GM23338 (cell line): ENCODE measurements around the gene FYB2. TPM values are rescaled to one million over a fixed set of nuclear protein-coding genes. Genes with fewer than 3 reads are reported as not detected.

Experiments
- ATAC-seq: fragments of 200-7000 bp; cut with Tn5 transposase; 3 replicates; pipeline ENCODE4 v1.9.1; 2020
- DNase-seq: peaks from one replicate; pipeline ENCODE4 v3.0.0-alpha.2; 2015; ENCODE audit warnings: low spot score
- H2AFZ ChIP-seq: fragments of 200-600 bp; sonication (generic); 2 replicates; pipeline ENCODE4 v1.8.0; 2016; ENCODE audit warnings: antibody characterized with exemption, mild to moderate bottlenecking, moderate library complexity
- H3F3A ChIP-seq: fragments of 200-600 bp; sonication (generic); replicated peaks from 2 replicates; pipeline ENCODE4 v1.8.0; 2017; ENCODE audit warnings: antibody characterized with exemption, mixed run types, low read depth
- H3K27ac ChIP-seq: fragments of 200-600 bp; sonication (generic); 2 replicates; pipeline ENCODE4 v1.6.1; 2016; ENCODE audit warnings: low read depth
- H3K27me3 ChIP-seq: fragments of 200-600 bp; sonication (generic); 2 replicates; pipeline ENCODE4 v1.8.0; 2016; ENCODE audit warnings: mild to moderate bottlenecking, mixed run types, moderate library complexity; ENCODE audit not compliant: insufficient read depth
- H3K36me3 ChIP-seq: fragments of 200-600 bp; sonication (generic); 2 replicates; pipeline ENCODE4 v1.8.0; 2016; ENCODE audit warnings: mild to moderate bottlenecking; ENCODE audit not compliant: insufficient read depth
- H3K4me1 ChIP-seq: fragments of 200-600 bp; sonication (generic); 2 replicates; pipeline ENCODE4 v1.8.0; 2016; ENCODE audit warnings: mild to moderate bottlenecking, moderate library complexity; ENCODE audit not compliant: insufficient read depth
- H3K4me2 ChIP-seq: fragments of 200-600 bp; sonication (generic); 2 replicates; pipeline ENCODE4 v1.7.1; 2017; ENCODE audit warnings: mixed run types
- H3K4me3 ChIP-seq: fragments of 200-600 bp; sonication (generic); 2 replicates; pipeline ENCODE4 v1.6.1; 2016; ENCODE audit warnings: mixed run types
- H3K79me2 ChIP-seq: fragments of 200-600 bp; sonication (generic); replicated peaks from 2 replicates; pipeline ENCODE4 v1.8.0; 2017; ENCODE audit warnings: mild to moderate bottlenecking; ENCODE audit not compliant: insufficient read depth
- H3K9me2 ChIP-seq: fragments of 200-600 bp; sonication (generic); 2 replicates; pipeline ENCODE4 v1.8.0; 2017; ENCODE audit not compliant: insufficient read depth
- H4K20me1 ChIP-seq: fragments of 200-600 bp; sonication (generic); replicated peaks from 2 replicates; pipeline ENCODE4 v1.8.0; 2017; ENCODE audit warnings: mild to moderate bottlenecking; ENCODE audit not compliant: insufficient read depth
- H3K27ac Mint-ChIP-seq: 2 replicates; pipeline ENCODE4 v1.8.0; 2020; ENCODE audit warnings: inconsistent platforms, mild to moderate bottlenecking, moderate library complexity, mixed read lengths
- H3K27me3 Mint-ChIP-seq: 3 replicates; pipeline ENCODE4 v1.8.0; 2022; ENCODE audit warnings: low read depth, mild to moderate bottlenecking, moderate library complexity, mixed read lengths, inconsistent platforms; ENCODE audit not compliant: insufficient read depth, poor library complexity
- H3K36me3 Mint-ChIP-seq: 3 replicates; pipeline ENCODE4 v1.8.0; 2021; ENCODE audit warnings: low read depth, mild to moderate bottlenecking, inconsistent platforms, moderate library complexity, mixed read lengths
- H3K4me1 Mint-ChIP-seq: 3 replicates; pipeline ENCODE4 v1.8.0; 2020; ENCODE audit warnings: mild to moderate bottlenecking, inconsistent platforms, mixed read lengths
- H3K4me3 Mint-ChIP-seq: 3 replicates; pipeline ENCODE4 v1.8.0; 2021; ENCODE audit warnings: moderate library complexity, mild to moderate bottlenecking, inconsistent platforms, mixed read lengths
- H3K9me3 Mint-ChIP-seq: 3 replicates; pipeline ENCODE4 v1.8.0; 2020; ENCODE audit warnings: moderate library complexity, mild to moderate bottlenecking, inconsistent platforms, mixed read lengths
- CREB1 ChIP-seq: fragments of 250-450 bp; sonication (Bioruptor Pico); IDR thresholded peaks from 2 replicates; pipeline ENCODE4 v1.5.0; 2020; ENCODE audit warnings: low read depth, mild to moderate bottlenecking, moderate library complexity
- CTCF ChIP-seq, 2 experiments: fragments of 200-600 bp in 1 of 2; sonication (generic) in 1 of 2; conservative IDR thresholded peaks; 2 replicates each; pipeline versions ENCODE4 v1.5.1 to v1.6.1; 2016 to 2017; ENCODE audit warnings: antibody characterized with exemption in 2 of 2, low read depth in 2 of 2, mild to moderate bottlenecking in 2 of 2, moderate library complexity in 1 of 2
- ETS1 ChIP-seq: IDR thresholded peaks from 2 replicates; pipeline ENCODE4 v1.6.1; 2016; ENCODE audit warnings: antibody characterized with exemption
- EZH2 ChIP-seq: fragments of 200-600 bp; sonication (generic); IDR thresholded peaks from one replicate; pipeline ENCODE4 v1.8.0; 2017; ENCODE audit warnings: antibody characterized with exemption, mild to moderate bottlenecking, low read depth; ENCODE audit not compliant: unreplicated experiment
- EZH2phosphoT487 ChIP-seq: fragments of 200-600 bp; sonication (generic); IDR thresholded peaks from one replicate; pipeline ENCODE4 v1.8.1; 2018; ENCODE audit warnings: antibody characterized with exemption; ENCODE audit not compliant: unreplicated experiment
- JUNB ChIP-seq: IDR thresholded peaks from one replicate; pipeline ENCODE4 v1.6.1; 2016; ENCODE audit warnings: antibody characterized with exemption; ENCODE audit not compliant: unreplicated experiment
- NANOG ChIP-seq: IDR thresholded peaks from 2 replicates; pipeline ENCODE4 v1.6.1; 2016; ENCODE audit warnings: antibody characterized with exemption, borderline replicate concordance
- POLR2AphosphoS5 ChIP-seq: IDR thresholded peaks from 2 replicates; pipeline ENCODE4 v1.6.1; 2016; ENCODE audit warnings: antibody characterized with exemption, low read depth
- REST ChIP-seq: IDR thresholded peaks from one replicate; pipeline ENCODE4 v1.6.1; 2018; ENCODE audit warnings: antibody characterized with exemption; ENCODE audit not compliant: unreplicated experiment
- STAT1 ChIP-seq: IDR thresholded peaks from one replicate; pipeline ENCODE4 v1.6.1; 2016; ENCODE audit warnings: antibody characterized with exemption; ENCODE audit not compliant: unreplicated experiment
- ZNF114 ChIP-seq: fragments of 250-450 bp; sonication (Bioruptor Pico); IDR thresholded peaks from 2 replicates; pipeline ENCODE4 v1.5.0; 2020; ENCODE audit warnings: mild to moderate bottlenecking, moderate library complexity
- ZNF331 ChIP-seq: fragments of 250-450 bp; sonication (Bioruptor Pico); IDR thresholded peaks from 2 replicates; pipeline ENCODE4 v1.5.0; 2020; ENCODE audit warnings: low read depth, mild to moderate bottlenecking, moderate library complexity
- ZNF462 ChIP-seq: fragments of 250-450 bp; sonication (Bioruptor Pico); IDR thresholded peaks from 2 replicates; pipeline ENCODE4 v1.5.0; 2020; ENCODE audit warnings: mild to moderate bottlenecking, moderate library complexity
- polyA plus RNA-seq: library from polyadenylated mRNA; unstranded; fragments of >200 nt; fragmentation: Nextera tagmentation; extraction: Ambion mirVana; gene quantifications from 2 replicates; pipeline ENCODE4 v1.2.1, GENCODE V29; 2016
- total RNA-seq: library from RNA; depleted of rRNA; stranded (reverse); fragments of >200 nt; shearing (Covaris generic); gene quantifications from 2 replicates; pipeline ENCODE4 v1.2.3, GENCODE V29; 2014

Gene FYB2
- total and polyA plus RNA-seq, 2 experiments from 2014 or later, result 0.39 TPM; not detected in 1

GRCh38 chr1:56835657-56836056 is 16.5 kb upstream of the FYB2 start:
- no peak overlapping the region for H3K27ac Mint-ChIP-seq
- H3K27ac ChIP-seq, result no peak overlapping the region
- H3K4me1 Mint-ChIP-seq, result peaks cover 6% of the 10 kb centered on the region; the same call in 2 of the 3 replicates
- H3F3A ChIP-seq, result no peaks in the 10 kb centered on the region
- DNase-seq (no peak), ATAC-seq (no peak)
- no peaks in the 10 kb centered on the region for H3K36me3 ChIP-seq
- no peaks in the 10 kb centered on the region for H3K27me3 Mint-ChIP-seq
- H3K79me2 ChIP-seq, result no peaks in the 10 kb centered on the region
- H3K4me2 ChIP-seq, result no peak overlapping the region
- H3K4me3 ChIP-seq, result no peak overlapping the region
- TF ChIP-seq JUNB, result no peak
- no peak for TF ChIP-seq ZNF114 (CRISPR knock-in tag)
- no peak for TF ChIP-seq ZNF331 (CRISPR knock-in tag)
- no peak for TF ChIP-seq ETS1
- TF ChIP-seq CTCF (conservative IDR thresholded peaks at IDR 0.05; ENCODE audit: low read depth in 2 of 2), result no peak
- TF ChIP-seq NANOG, result no peak
- no peak for TF ChIP-seq REST
- no peak for TF ChIP-seq ZNF462 (CRISPR knock-in tag)
- TF ChIP-seq POLR2AphosphoS5, result no peak
- no peak for TF ChIP-seq EZH2phosphoT487
- no peak for TF ChIP-seq EZH2
- no peak for TF ChIP-seq STAT1
- no peak for TF ChIP-seq CREB1
- no peaks in the 10 kb centered on the region; the same call in none of the 3 replicates for H3K9me3 Mint-ChIP-seq
- no peaks in the 10 kb centered on the region for H3K27me3 ChIP-seq
- no peaks in the 10 kb centered on the region; the same call in 2 of the 3 replicates for H3K36me3 Mint-ChIP-seq
- no peaks in the 10 kb centered on the region for H4K20me1 ChIP-seq
- no peak overlapping the region for H2AFZ ChIP-seq
- no peaks in the 10 kb centered on the region for H3K9me2 ChIP-seq
- no peaks in the 10 kb centered on the region for H3K4me1 ChIP-seq
- H3K4me3 Mint-ChIP-seq, result no peak overlapping the region
